ENCODE data around the gene SLC9A9. TPM values are rescaled to one million over a fixed set of nuclear protein-coding genes. Genes with fewer than 3 reads are reported as not detected.

The SLC9A9 gene
- total and polyA plus RNA-seq, 2 of the 8 experiments (the other 6 are each of a cell fraction or from before 2014, with no cell fraction given) = 0.48 to 1.1 TPM

- Histone ChIP-seq H4K8ac (ENCODE audit: extremely low read depth, insufficient read depth, low read length) (no peak overlapping the region), H2BK120ac (replicated peaks; ENCODE audit: low read depth, low read length) (no peak overlapping the region), H3K4me3 (ENCODE audit: extremely low read depth in 1 of 4, insufficient read depth in 2 of 4, low read depth in 3 of 4, low read length in 4 of 4) (no peak overlapping the region), H3K4me1 (replicated peaks in 1 of 4; ENCODE audit: control insufficient read depth in 3 of 4, insufficient read depth in 4 of 4, low read length in 3 of 4) (no peaks in the 10 kb centered on the region), H2AFZ (ENCODE audit: low read length) (no peak overlapping the region), H2BK20ac (ENCODE audit: low read length) (no peak overlapping the region), H2BK15ac (ENCODE audit: low read length) (no peak overlapping the region), H3K4ac (replicated peaks; ENCODE audit: insufficient read length, low read depth, low read length) (no peak overlapping the region), H3K9me3 (ENCODE audit: insufficient read depth in 2 of 2, low read depth in 1 of 2, low read length in 1 of 2) (no peaks in the 10 kb centered on the region), H3K23ac (ENCODE audit: insufficient read length) (no peak overlapping the region), H2BK12ac (ENCODE audit: low read depth, low read length) (no peak overlapping the region), H3K79me1 (ENCODE audit: low read depth, low read length) (no peaks in the 10 kb centered on the region), H3K9ac (replicated peaks in 1 of 4; ENCODE audit: extremely low read depth in 1 of 4, low read depth in 3 of 4, low read length in 3 of 4) (no peak overlapping the region), H3K56ac (replicated peaks; ENCODE audit: insufficient read length, low read depth, low read length) (no peak overlapping the region), H3K23me2 (ENCODE audit: low read depth, low read length) (no peaks in the 10 kb centered on the region), H3K27me3 (replicated peaks in 1 of 4; ENCODE audit: control insufficient read depth in 3 of 4, extremely low read depth in 1 of 4, insufficient read depth in 3 of 4, low read length in 3 of 4) (no peaks in the 10 kb centered on the region), H3K14ac (ENCODE audit: insufficient read length) (no peak overlapping the region), H3K79me2 (ENCODE audit: control insufficient read depth in 1 of 2, insufficient read depth in 2 of 2, low read length in 2 of 2) (no peaks in the 10 kb centered on the region), H3K4me2 (ENCODE audit: insufficient read depth in 1 of 2, low read depth in 2 of 2, low read length in 2 of 2) (no peak overlapping the region), H2BK5ac (ENCODE audit: low read depth, low read length) (no peak overlapping the region), H4K5ac (ENCODE audit: insufficient read length, low read depth, low read length) (no peak overlapping the region), H2AK5ac (ENCODE audit: low read depth, low read length) (no peak overlapping the region), H3K27ac (ENCODE audit: low read depth, low read length) (no peak overlapping the region), H3K36me3 (ENCODE audit: control insufficient read depth in 2 of 4, insufficient read depth in 4 of 4, low read length in 3 of 4) (no peaks in the 10 kb centered on the region), H3K18ac (ENCODE audit: extremely low read depth, low read length) (no peak overlapping the region), H4K91ac (replicated peaks; ENCODE audit: insufficient read length, low read length) (no peak overlapping the region), H4K20me1 (replicated peaks in 1 of 2; ENCODE audit: control insufficient read depth in 1 of 2, insufficient read depth in 2 of 2, low read length in 2 of 2) (no peaks in the 10 kb centered on the region)
- ChIA-PET POLR2A (ENCODE audit: partially characterized antibody) (no interaction called here), CTCF (ENCODE audit: partially characterized antibody) (no interaction called here)
- DNase-seq (ENCODE audit: low read depth in 1 of 2, low spot score in 2 of 2) (no peak), FAIRE-seq (no peak)
- TF ChIP-seq NANOG (IDR thresholded peaks at IDR 0.05; ENCODE audit: insufficient read depth, low read depth, low read length, poor library complexity, severe bottlenecking) (no peak), KDM4A (IDR thresholded peaks at IDR 0.05; ENCODE audit: low read depth, low read length, severe bottlenecking) (no peak), POLR2AphosphoS5 (IDR thresholded peaks at IDR 0.05; ENCODE audit: low read depth, low read length) (no peak), PHF8 (conservative IDR thresholded peaks at IDR 0.05; ENCODE audit: low read depth, low read length) (no peak), CTBP2 (IDR thresholded peaks at IDR 0.05; ENCODE audit: borderline replicate concordance, insufficient read depth, insufficient read length, low read length) (no peak), NRF1 (IDR thresholded peaks at IDR 0.05; ENCODE audit: low read depth, low read length) (no peak), SIX5 (IDR thresholded peaks at IDR 0.05; ENCODE audit: low read depth, low read length) (no peak), SP4 (IDR thresholded peaks at IDR 0.05; ENCODE audit: low read length) (no peak), HDAC6 (IDR thresholded peaks at IDR 0.05; ENCODE audit: low read depth, low read length) (no peak)
- 93% methylated on average over 1 of the region's 1 CpG; no CpG with 5 or more reads in 1 of the 2 experiments for WGBS, 2 experiments (ENCODE audit: extremely low coverage in 1 of 2, insufficient coverage in 1 of 2, insufficient read length in 1 of 2, insufficient replicate concordance in 2 of 2, low coverage in 1 of 2, low lambda C conversion rate in 2 of 2, missing lambda C conversion rate in 1 of 2)
Observed at GRCh38 chr3:143267989-143268388, 580.3 kb downstream of the SLC9A9 start.
